HG03469 (cell line): ENCODE results near the gene MTRF1.
"Not testable (repeated sequence)": the region's sequence is repeated elsewhere in the genome, so short reads cannot be mapped to it uniquely, and the experiment has no call there.

Experiments used
- ATAC-seq: cut with Tn5 transposase; IDR thresholded peaks from one replicate; pipeline ENCODE4 v1.9.1; 2021; ENCODE audit warnings: mild to moderate bottlenecking, moderate library complexity, moderate number of reproducible peaks; ENCODE audit not compliant: unreplicated experiment

Gene MTRF1

DNA sequence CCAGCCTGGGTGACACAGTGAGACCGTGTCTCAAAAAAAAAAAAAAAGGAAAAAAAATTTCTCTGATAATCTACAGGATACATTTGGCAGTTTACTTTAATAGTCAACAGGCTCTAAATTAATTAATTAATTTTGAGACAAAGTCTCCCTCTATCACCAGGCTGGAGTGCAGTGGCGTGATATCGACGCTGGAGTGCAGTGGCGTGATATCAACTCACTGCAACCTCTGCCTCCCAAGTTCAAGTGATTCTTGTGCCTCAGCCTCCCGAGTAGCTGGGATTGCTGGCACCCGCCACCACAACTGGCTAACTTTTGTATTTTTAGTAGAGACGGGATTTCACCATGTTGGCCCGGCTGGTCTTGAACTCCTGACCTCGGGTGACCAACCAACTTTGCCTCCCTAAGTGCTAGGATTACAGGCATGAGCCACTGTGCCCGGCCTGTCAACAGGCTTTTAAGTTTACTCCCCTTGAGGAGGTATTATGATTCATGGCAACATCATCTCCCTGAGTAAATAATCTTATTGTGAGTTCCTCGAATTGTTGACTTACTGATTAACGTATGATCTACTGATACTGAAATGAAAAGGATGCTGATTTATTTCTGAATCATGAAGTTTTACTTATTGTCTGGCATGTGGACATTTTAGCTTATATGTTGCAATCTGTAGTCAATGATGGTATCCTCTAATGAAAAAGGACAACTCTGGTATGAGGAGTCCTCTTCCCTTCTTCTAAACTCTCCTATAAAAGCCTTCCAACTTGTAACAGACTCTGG lies 21.3 kb upstream of the MTRF1 start:
- ATAC-seq: no peak

DNA sequence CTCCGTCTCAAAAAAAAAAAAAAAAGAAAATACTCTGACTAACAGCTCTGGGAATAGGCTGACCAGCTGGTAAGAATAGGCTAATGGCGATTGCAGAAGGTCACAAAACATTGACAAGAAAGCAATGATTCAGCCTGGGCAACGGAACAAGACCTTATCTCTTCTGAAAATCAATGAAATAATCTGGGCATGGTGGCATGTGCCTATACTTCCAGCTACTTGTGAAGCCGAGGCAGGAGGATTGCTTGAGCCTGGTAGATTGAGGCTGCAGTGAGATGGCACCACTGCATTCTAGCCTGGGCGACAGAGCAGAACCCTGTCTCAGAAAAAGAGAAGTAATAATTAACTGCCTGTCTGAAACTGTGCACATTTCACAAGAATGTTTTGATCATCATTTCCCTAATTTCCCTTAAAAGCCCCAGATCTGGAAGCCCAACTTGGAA lies 18.8 kb upstream of the MTRF1 start:
- no peak for ATAC-seq

DNA sequence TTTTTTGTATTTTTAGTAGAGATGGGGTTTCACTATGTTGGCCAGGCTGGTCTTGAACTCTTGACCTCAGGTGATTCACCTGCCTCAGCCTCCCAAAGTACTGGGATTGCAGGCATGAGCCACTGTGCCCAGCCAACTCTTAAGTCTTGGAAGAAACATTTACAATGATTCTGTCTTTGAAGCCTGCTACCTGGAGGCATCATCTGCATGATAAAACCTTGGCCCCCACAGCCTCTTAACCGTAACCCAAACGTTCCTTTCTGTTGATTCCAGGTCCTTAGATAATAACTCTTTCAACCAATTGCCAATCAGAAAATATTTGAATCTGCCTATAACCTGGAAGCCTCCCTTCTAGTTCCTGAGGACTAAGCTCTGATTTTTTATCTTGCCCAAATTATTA lies 15.8 kb upstream of the MTRF1 start:
- ATAC-seq: not testable (repeated sequence)

DNA sequence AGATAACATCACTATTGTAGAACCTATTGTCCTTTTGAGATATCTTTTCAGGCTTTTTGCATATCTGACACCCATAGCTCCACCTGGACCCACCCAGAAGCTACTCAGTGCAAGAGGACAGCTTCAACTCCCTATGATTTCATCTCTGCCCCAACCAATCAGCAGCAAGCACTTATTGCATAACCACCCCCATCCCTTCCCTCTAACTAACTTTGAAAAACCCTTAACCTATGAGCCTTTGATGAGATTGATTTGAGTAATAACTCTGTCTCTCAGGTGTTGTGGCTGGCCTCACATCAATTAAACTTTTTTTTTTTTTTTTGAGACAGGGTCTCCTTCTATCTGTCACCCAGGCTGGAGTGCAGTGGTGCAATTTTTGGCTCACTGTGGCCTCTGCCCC lies 13.4 kb upstream of the MTRF1 start:
- ATAC-seq: no peak

DNA sequence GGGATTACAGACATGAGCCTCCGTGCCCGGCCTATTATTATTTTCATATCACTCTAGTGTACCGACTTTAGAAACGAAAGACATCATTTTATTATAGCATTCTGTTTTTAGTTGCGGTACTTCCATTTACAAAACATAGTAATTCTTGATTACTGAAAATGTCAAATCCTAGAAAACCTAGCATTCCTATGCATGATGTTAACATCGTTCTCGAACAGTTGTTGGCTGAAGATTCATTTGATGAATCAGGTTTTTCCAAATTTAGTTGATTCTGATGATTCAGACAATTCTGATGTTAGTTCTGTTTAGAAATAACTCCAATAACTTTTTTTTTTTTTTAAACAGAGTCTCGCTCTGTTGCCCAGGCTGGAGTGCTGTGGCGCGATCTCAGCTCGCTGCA lies 11.5 kb upstream of the MTRF1 start:
- ATAC-seq: no peak

DNA sequence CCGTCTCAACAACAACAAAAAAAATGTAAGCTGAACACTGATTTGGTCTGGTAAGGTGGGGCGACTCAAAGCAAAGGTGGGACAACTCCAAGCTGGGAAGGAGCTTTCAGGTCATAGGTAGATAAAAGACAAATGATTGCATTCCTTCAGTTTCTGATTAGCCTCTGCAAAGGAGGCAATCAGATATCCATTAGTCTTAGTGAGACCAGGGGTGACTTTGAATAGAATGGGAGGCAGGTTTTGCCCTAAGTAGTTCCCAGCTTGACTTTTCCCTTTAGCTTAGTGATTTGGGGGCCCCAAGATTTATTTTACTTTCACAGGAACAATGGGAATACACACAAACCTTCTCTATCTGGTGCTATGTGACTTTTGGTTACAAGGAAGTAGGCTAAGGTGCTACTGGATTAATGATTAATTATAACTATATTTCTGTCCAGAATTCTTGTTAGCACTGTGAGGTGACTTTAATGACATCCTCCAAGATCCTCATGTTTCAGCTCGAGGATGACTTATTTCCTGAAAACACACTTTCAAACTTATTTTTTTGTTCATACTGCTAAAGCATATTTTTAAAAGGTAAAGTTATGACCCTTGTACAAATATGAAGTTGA lies 10.6 kb upstream of the MTRF1 start:
- ATAC-seq: no peak

DNA sequence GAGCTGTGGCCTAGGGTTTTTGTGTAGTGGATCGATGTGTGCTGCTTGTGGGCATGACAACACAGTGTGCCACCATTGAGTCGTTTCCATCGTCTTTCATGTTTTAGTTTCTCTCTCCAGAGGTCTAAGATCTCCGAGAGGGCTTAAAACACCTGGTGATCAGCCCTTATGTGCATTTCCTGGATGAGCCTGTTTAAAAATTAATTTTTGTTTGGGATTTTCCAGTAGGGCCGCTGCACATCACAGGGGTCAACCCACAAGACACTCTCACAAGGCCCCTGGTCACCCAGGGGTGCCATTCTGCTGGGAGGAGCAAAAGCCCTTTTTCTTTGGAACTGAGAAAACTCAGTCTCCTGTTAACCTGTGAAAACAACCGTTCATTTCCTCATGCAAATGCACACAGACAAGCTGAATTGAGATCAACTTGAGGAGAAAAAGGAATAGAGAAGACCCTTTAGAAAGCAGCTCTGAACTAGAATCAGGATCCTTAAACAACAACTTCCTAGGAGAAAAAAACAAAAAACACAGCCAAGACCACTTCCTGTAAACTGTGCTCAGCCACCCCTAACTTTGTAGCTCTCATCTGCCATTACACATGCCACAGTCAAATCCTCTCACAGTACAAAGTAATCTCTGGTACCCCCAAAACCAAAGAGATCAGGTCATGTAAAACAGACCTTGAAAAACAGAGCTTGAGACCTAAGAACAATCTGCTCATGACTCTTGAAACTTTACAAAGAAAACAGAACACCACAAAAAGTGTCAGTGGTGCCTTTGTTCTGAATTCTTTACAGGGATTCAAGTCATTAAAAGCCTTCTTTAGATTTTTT lies 8.3 kb upstream of the MTRF1 start:
- no peak for ATAC-seq

DNA sequence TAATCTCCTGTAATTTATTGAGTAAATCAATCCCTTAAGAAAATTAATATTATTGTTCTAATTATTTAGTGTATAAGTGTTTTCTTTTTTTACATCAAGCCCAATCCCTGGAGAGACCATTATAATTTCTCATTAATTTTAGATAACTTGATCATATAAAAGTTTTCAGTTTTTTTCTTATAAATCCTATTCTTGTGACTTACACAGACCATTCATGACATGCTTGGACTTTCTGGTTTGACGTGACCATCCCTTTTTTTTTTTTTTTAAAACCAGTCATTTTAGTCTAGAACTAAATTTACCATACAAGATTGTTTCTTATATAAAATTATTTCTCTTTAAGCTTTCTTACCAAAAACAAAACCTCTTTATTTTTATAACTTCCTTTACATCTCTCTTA lies 5.4 kb upstream of the MTRF1 start:
- no peak for ATAC-seq

DNA sequence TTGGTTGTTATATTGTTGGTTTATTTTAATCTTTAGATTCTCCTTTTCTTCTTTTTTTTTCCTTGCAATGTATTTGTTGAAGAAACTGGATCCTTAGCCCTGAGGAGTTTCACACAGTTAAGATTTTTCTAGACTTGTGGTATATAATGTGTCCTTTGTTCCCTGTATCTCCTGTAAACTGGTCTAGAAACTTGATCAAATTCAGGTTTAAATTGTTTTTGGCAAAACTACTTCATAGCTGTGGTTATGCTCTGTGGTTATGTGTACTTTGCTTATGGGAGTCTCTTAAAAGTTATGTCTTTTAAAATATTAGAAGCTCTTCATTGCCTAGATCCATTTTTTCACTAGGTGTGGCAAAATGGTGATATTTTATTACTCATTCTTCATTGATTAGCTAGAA lies 3.7 kb upstream of the MTRF1 start:
- no peak for ATAC-seq

DNA sequence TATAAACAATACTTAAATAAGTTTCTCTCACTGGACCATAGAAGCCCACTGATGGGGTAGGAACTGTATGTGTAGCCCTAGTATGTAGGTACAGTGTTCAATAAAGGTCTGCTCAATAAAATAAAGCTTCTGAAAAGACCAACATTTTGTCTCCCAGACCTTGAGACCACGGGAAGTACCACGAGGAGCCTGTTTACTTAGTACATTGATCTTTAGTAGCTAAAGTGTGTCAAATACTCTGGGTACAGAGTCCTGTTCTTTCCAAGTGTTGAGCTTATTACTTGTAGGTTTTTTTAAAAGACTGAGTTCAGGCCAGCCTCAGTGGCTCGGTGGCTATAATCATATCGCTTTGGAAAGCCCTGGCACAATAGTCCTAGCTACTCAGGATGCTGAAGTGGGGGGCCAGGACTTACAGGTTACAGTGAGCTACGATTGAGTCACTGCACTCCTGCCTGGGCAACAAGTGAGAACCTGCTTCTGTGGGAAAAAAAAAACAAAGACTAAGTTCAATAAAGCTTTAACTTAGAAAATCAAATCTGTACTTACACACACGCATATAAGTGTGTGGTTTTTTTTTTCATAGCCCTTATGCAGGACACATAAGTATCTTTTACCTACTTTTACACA lies 3.4 kb downstream of the MTRF1 start:
- no peak for ATAC-seq

DNA sequence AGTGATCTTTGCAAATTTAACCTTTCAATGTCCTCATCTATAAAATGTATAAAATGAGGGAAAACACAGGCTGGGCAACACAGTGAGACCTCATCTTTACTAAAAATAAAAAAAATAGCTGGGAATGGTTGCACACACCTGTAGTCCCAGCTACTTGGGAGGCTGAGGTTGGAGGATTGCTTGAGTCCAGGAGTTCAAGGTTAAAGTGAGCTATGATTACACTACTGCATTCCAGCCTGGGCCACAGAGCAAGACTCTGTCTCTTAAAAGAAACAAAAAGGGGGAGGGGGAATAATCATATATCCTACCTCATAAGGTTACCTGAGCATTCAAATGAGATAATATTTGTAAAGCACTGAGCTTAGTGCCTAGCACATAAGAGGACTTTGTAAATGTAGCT lies 5.8 kb downstream of the MTRF1 start:
- no peak for ATAC-seq

DNA sequence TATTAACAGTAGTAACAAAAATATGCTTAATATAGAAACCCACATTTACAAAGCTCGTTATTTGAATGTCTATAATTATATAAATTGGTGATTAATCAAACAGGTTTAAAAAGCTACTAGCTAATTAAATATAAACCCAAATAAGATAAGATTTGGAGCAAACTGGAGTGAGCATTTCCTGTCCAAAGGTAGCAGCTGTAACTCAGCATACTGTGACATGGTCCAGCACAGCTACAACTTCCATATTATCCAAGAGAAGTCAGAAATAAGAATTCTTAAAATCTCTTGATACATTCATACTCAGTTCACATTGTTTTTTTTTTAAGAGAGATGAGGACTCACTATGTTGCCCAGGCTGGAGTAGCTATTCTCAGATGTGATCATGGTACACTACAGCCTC lies 8.5 kb downstream of the MTRF1 start:
- ATAC-seq: no peak

DNA sequence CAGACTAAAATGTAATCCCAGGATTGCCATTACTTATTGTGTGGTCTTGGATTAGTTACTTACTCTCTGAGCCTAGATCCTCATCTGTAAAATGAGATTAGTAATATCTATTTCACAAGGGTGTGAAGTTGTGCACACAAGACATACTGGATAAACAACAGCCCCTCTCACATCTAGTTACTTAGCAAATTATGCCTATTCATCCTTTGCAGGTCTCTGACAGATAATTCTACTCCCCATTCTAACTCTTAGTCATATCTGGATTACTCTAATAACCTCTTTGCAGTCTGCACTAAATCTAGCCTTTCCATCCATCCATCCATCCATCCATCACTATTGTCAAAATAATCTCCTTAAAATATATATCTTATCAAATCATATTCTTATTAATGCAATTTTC lies 12.4 kb downstream of the MTRF1 start:
- no peak for ATAC-seq

DNA sequence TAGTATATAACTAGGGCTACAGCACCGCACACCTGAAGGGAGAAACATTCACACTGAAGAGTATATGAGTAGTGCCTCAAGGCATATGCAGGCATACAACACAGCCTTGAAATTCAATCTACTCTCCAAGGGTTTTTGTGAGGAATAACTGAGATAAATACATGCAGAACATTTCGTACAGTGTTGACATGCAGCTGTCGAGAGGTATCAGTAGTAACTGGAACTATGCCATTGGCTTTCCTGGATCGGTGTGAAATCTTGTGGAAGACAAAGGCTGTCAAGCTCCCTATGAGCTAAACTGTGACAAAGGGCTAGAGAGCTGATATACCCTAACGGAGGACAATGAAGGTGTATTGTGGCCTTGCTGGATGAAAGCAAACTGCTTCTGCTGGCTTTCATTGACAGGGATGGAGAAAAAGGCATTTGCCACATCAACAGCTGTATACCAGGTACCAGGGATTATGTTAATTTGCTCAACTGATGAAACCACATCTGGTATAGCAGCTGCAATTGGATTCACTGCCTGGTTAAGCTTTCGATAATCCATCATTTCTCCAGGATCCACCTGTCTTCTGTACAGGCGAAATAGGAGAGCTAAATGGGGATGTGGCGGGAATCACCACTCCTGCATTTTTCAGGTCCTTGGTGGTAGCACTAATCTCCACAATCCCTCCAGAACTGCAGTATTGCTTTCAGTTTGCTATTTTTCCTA lies 16.3 kb downstream of the MTRF1 start:
- no peak for ATAC-seq

DNA sequence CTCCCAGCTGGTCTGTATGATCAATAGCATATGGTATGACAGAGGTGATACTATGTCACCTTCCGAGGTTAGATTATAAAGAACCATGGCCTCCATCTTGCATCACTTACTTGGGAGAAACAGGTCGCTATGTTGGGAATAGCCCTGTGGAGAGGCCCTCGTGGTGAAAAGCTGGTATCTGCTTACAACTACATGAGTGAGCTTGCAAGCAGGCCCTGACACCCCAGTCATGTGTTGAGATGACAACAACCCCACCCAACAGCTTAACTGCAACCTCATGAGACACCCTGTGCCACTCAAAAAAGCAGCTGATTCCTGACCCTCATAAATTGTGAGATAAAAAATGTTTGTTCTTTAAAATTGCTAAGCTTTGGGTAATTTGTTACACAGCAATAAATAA lies 18.8 kb downstream of the MTRF1 start:
- ATAC-seq: no peak

DNA sequence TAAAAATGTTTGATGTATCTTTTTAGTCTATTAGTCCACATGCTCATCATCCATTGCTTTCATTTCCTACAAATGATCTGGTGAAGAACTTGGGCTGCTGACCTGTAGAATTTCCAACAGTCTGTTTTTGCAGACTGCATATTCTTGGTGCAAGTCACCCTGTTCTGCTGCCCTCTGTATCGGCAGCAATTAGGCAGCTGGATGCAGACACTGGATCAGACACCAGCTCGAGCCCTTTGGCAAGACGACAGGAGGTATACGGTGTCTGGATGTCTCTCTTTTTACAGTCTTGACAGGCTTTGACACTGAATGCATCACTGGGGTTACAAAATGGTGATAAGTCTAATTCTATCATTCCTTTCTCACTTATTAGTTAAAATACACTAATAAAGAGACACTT lies 21.8 kb downstream of the MTRF1 start:
- no peak for ATAC-seq

DNA sequence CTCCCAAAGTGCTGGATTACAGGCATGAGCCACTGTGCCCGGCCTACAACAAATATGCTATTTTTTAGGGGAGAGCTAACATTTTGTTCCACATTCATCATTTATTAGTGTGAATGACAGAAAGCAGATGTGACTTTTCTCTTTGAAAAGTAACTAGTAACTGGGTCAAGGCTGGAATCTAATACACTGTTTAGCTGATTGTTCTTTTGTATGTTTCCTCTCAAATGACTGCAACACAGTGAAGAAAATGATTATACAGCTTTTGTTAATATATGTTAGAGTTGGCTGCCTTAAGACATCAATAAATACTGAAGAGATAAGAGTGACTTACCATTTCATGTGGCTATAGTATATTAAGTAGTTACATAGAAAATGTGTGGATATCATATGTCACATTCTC lies 27.0 kb downstream of the MTRF1 start:
- no peak for ATAC-seq

DNA sequence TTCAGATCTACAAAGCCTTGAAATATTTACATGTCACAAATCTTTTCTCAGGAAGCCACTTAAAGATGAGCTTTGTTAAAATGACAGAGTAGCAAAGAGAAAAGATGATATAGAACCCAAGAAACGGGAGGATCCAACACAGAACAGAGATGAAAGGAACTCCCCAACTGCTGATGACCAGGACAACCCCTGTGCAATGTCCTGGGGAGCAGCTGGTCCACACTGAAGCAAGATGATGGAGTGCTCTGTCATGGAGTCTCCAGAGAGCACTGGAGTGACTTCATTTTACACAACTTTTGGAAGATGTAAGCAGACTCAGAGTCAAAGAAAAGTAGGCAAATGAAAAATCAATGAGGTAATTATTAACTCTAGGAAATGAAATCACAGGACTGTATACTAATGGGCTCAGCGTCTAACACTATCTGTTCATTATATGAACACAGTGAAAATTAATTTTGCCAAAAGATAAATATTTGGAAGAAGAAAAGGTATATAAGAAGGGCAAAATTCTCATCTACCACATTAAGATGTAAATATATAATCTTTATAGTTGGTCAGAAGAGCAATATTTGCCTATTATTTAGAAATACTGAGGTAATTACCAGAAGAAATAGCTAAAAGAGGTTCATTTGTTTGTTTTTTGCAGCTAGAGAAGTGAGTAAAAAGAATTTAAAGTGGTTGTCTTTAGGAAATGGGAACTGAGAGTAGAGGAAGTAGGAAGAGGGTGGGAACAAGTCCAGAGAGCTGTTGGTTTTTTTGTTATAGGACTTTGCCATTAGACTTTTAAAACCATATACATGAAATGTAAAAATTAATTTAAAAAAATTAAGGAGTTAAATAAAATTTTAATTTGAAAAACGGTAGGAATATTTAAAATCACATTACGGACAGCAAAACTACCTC lies 30.5 kb downstream of the MTRF1 start:
- ATAC-seq: no peak

DNA sequence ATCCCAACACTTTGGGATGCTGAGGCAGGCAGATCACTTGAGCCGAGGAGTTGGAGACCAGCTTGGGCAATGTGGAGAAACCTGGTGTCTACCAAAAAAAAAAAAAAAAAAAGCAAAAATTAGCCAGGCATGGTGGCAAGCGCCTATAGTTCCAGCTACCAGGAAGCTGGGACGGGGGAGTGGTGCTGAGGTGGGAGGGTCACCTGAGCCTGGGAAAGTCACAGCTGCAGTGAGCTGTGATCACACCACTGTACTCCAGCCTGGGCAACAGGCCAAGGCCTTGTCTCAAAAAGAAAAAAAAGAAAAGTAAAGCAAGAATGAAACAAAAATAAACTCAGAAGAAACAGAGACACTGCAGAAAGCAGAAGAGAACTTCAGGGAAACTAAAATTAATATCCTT lies 31.6 kb downstream of the MTRF1 start:
- ATAC-seq: no peak
